SK-N-SH (cell line): ENCODE data around the gene CYBC1. TPM values are rescaled to one million over a fixed set of nuclear protein-coding genes. Genes with fewer than 3 reads are reported as not detected.

ENCODE experiments used
- CTCF ChIA-PET: fragments of 300-600, 350-600 bp; formaldehyde crosslinking; extraction: SDS; loops from one replicate; lab custom pipeline; 2021; lab: Yijun Ruan, JAX
- POLR2A ChIA-PET: fragments of 350-600 bp; sonication (Branson Sonifier 250); formaldehyde crosslinking; extraction: SDS; loops from one replicate; lab custom pipeline; 2020; ENCODE audit warnings: antibody characterized with exemption, inconsistent platforms; lab: Yijun Ruan, JAX
- DNase-seq: peaks from one replicate; pipeline ENCODE4 v3.0.0; 2012
- H2AFZ ChIP-seq: fragments of 200-600 bp; sonication (generic); 2 replicates; pipeline ENCODE4 v1.8.1; 2016; ENCODE audit warnings: antibody characterized with exemption, mild to moderate bottlenecking, low read depth
- H3F3A ChIP-seq: fragments of 200-600 bp; sonication (generic); replicated peaks from 2 replicates; pipeline ENCODE3; 2016; ENCODE audit warnings: antibody characterized with exemption, mild to moderate bottlenecking; ENCODE audit not compliant: insufficient read depth
- H3K27ac ChIP-seq, 2 experiments: fragments of 200-500 bp in 1 of 2; fragments of 200-600 bp in 1 of 2; sonication (Bioruptor generic) in 1 of 2; sonication (generic), shearing (Covaris generic) in 1 of 2; 2 replicates each; pipeline versions ENCODE4 v1.5.1 to v1.6.1; 2014 to 2016; ENCODE audit warnings: low read depth in 2 of 2, inconsistent platforms in 1 of 2, low read length in 1 of 2, mild to moderate bottlenecking in 1 of 2, mixed read lengths in 1 of 2
- H3K27me3 ChIP-seq: fragments of 200-600 bp; sonication (generic), shearing (Covaris generic); 2 replicates; pipeline ENCODE4 v1.6.1; 2016; ENCODE audit warnings: mixed run types; ENCODE audit not compliant: insufficient read depth
- H3K36me3 ChIP-seq, 2 experiments: fragments of 200-500 bp in 1 of 2; fragments of 200-600 bp in 1 of 2; sonication (Bioruptor generic) in 1 of 2; sonication (generic) in 1 of 2; replicated peaks in 1 of 2; 2 replicates each; pipeline versions ENCODE3 to v1.5.1; 2014 to 2016; ENCODE audit warnings: low read length in 1 of 2, mild to moderate bottlenecking in 1 of 2; ENCODE audit not compliant: insufficient read depth in 2 of 2, control insufficient read depth in 1 of 2
- H3K4me1 ChIP-seq, 2 experiments: fragments of 200-500 bp in 1 of 2; fragments of 200-600 bp in 1 of 2; sonication (Bioruptor generic) in 1 of 2; sonication (generic), shearing (Covaris generic) in 1 of 2; 2 replicates each; pipeline versions ENCODE4 v1.5.1 to v1.6.1; 2014 to 2016; ENCODE audit warnings: low read depth in 1 of 2, low read length in 1 of 2, mixed run types in 1 of 2; ENCODE audit not compliant: insufficient read depth in 2 of 2, control insufficient read depth in 1 of 2
- H3K4me2 ChIP-seq: fragments of 200-600 bp; sonication (generic), shearing (Covaris generic); 2 replicates; pipeline ENCODE4 v1.6.1; 2017; ENCODE audit warnings: mixed run types
- H3K4me3 ChIP-seq, 2 experiments: fragments of 200-500 bp in 1 of 2; fragments of 200-600 bp in 1 of 2; sonication (Bioruptor generic) in 1 of 2; sonication (generic), shearing (Covaris generic) in 1 of 2; 2 replicates each; pipeline versions ENCODE4 v1.5.1 to v1.8.1; 2014 to 2016; ENCODE audit warnings: low read depth in 2 of 2, inconsistent platforms in 1 of 2, low read length in 1 of 2, mild to moderate bottlenecking in 1 of 2, mixed read lengths in 1 of 2, moderate library complexity in 1 of 2
- H3K79me2 ChIP-seq: fragments of 200-600 bp; sonication (generic); 2 replicates; pipeline ENCODE4 v1.8.1; 2017; ENCODE audit warnings: mild to moderate bottlenecking; ENCODE audit not compliant: insufficient read depth
- H3K9ac ChIP-seq: fragments of 200-600 bp; sonication (generic); 2 replicates; pipeline ENCODE4 v1.6.1; 2017; ENCODE audit warnings: mixed run types
- H3K9me2 ChIP-seq: fragments of 200-600 bp; sonication (generic); 2 replicates; pipeline ENCODE4 v1.6.1; 2017; ENCODE audit warnings: mixed run types
- H3K9me3 ChIP-seq: fragments of 200-600 bp; sonication (generic); 2 replicates; pipeline ENCODE4 v1.6.1; 2017; ENCODE audit warnings: mixed run types, mild to moderate bottlenecking, moderate library complexity
- H4K20me1 ChIP-seq: fragments of 200-600 bp; sonication (generic); 2 replicates; pipeline ENCODE4 v1.6.1; 2017; ENCODE audit warnings: mild to moderate bottlenecking, mixed run types; ENCODE audit not compliant: insufficient read depth
- CHD2 ChIP-seq: fragments of 150-350 bp; IDR thresholded peaks from 2 replicates; pipeline ENCODE4 v1.6.1; 2018; ENCODE audit warnings: low read length; ENCODE audit not compliant: partially characterized antibody
- CTCF ChIP-seq: fragments of 200-600 bp; sonication (generic); IDR thresholded peaks from 2 replicates; pipeline ENCODE4 v1.6.1; 2017; ENCODE audit warnings: antibody characterized with exemption, mild to moderate bottlenecking, moderate library complexity
- ELF1 ChIP-seq: IDR thresholded peaks from 2 replicates; pipeline ENCODE4 v1.4.0; 2012
- EZH2phosphoT487 ChIP-seq: fragments of 200-600 bp; sonication (generic); IDR thresholded peaks from 2 replicates; pipeline ENCODE4 v1.6.1; 2017; ENCODE audit warnings: low read depth, mixed run types, mild to moderate bottlenecking, antibody characterized with exemption, moderate library complexity, borderline replicate concordance
- FOSL2 ChIP-seq: IDR thresholded peaks from 2 replicates; pipeline ENCODE4 v1.4.0; 2012; ENCODE audit warnings: low read depth, mild to moderate bottlenecking, moderate library complexity, borderline replicate concordance
- FOXM1 ChIP-seq: IDR thresholded peaks from 2 replicates; pipeline ENCODE4 v1.4.0; 2012; ENCODE audit warnings: low read depth, mild to moderate bottlenecking
- GABPA ChIP-seq: IDR thresholded peaks from 2 replicates; pipeline ENCODE4 v1.4.0; 2012; ENCODE audit warnings: low read depth, mild to moderate bottlenecking
- GATA2 ChIP-seq: sonication (generic); formaldehyde crosslinking; IDR thresholded peaks from 2 replicates; pipeline ENCODE4 v1.5.0; 2020; ENCODE audit warnings: mild to moderate bottlenecking, missing genetic modification reagents
- MEF2A ChIP-seq: IDR thresholded peaks from 2 replicates; pipeline ENCODE4 v1.4.0; 2012; ENCODE audit warnings: low read depth, borderline replicate concordance
- MXI1 ChIP-seq: IDR thresholded peaks from 2 replicates; pipeline ENCODE4 v1.6.1; 2012; ENCODE audit warnings: mild to moderate bottlenecking, low read depth, low read length, improper control_type of control experiment
- NFIC ChIP-seq: IDR thresholded peaks from 2 replicates; pipeline ENCODE4 v1.4.0; 2012; ENCODE audit warnings: borderline replicate concordance
- NRF1 ChIP-seq: IDR thresholded peaks from 2 replicates; pipeline ENCODE4 v1.6.1; 2012; ENCODE audit warnings: low read depth, mild to moderate bottlenecking, low read length
- PBX3 ChIP-seq: IDR thresholded peaks from 2 replicates; pipeline ENCODE4; 2012
- POLR2AphosphoS5 ChIP-seq: IDR thresholded peaks from 2 replicates; pipeline ENCODE4 v1.6.1; 2012; ENCODE audit warnings: low read depth, low read length
- RAD21 ChIP-seq: IDR thresholded peaks from 2 replicates; pipeline ENCODE4 v1.6.1; 2012; ENCODE audit warnings: mild to moderate bottlenecking, low read length
- RCOR1 ChIP-seq: fragments of 150-350 bp; IDR thresholded peaks from 2 replicates; pipeline ENCODE4 v1.6.1; 2017; ENCODE audit warnings: antibody characterized with exemption, low read length
- RXRA ChIP-seq: IDR thresholded peaks from 2 replicates; pipeline ENCODE4 v1.4.0; 2012; ENCODE audit warnings: low read depth, mild to moderate bottlenecking, borderline replicate concordance
- SIN3A ChIP-seq: IDR thresholded peaks from 2 replicates; pipeline ENCODE4 v1.6.1; 2012; ENCODE audit warnings: low read depth, mild to moderate bottlenecking, low read length, moderate library complexity, borderline replicate concordance
- SMC3 ChIP-seq: IDR thresholded peaks from 2 replicates; pipeline ENCODE4 v1.6.1; 2012; ENCODE audit warnings: low read depth, low read length, improper control_type of control experiment
- TAF1 ChIP-seq: IDR thresholded peaks from 2 replicates; pipeline ENCODE4 v1.6.1; 2012; ENCODE audit warnings: low read depth, mild to moderate bottlenecking, low read length, moderate library complexity, borderline replicate concordance
- TCF12 ChIP-seq: IDR thresholded peaks from 2 replicates; pipeline ENCODE4 v1.4.0; 2012
- YY1 ChIP-seq: IDR thresholded peaks from 2 replicates; pipeline ENCODE4 v1.4.0; 2012; ENCODE audit warnings: low read depth, mild to moderate bottlenecking
- ZBTB33 ChIP-seq: IDR thresholded peaks from 2 replicates; pipeline ENCODE4 v1.4.0; 2012; ENCODE audit warnings: low read depth, borderline replicate concordance
- WGBS: methylation state at CpG from one replicate; pipeline ENCODE4 v1.1.6; 2017; ENCODE audit warnings: low lambda C conversion rate; 5-methylcytosine and 5-hydroxymethylcytosine counted together
- polyA plus RNA-seq, 3 experiments: library from polyadenylated mRNA; depleted of rRNA; stranded (reverse); fragments of >200 nt; gene quantifications; 2 replicates each; pipeline ENCODE4 v1.2.3, GENCODE V29; 2012
- TF ChIP-seq, protein P1 (sequence below): IDR thresholded peaks from 2 replicates; pipeline ENCODE4 v1.6.1; 2012; ENCODE audit warnings: mild to moderate bottlenecking, low read depth, low read length, moderate library complexity
- TF ChIP-seq, protein P2 (sequence below): IDR thresholded peaks from 2 replicates; pipeline ENCODE4 v1.4.0; 2012; ENCODE audit warnings: low read depth

Gene CYBC1
- polyA plus RNA-seq, 1 of the 3 experiments (the other 2 are of a cell fraction), result 165 TPM

DNA sequence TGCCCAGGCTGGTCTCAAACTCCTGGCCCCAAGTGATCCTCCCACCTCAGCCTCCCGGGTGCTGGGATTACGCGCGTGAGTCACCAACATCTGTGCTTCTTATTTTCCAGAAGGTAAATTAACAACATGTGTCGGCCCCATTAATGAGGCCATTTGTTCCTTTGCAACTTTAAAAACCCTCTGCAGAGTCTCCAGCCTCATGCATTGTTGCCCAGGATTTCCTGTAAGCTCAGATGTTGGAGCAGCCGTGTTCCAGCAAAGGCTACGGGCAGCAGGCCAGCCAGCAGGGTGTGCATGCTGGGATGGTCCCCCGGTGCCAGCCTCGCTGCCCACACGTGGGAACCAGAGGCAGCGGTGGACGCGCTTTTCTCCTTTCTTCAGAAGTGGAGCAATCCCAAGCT lies 51.5 kb downstream of the CYBC1 start:
- Histone ChIP-seq H3K27ac (peak overlapping the region; percentile 11 to 84; a peak in 3 of 4 replicates), H3K4me2 (peak overlapping the region; percentile 4; the same call in 1 of the 2 replicates), H3K4me1 (peaks cover 9 to 35% of the 10 kb centered on the region in 2 experiments; a peak in 3 of 4 replicates), H3F3A (peaks cover 11% of the 10 kb centered on the region), H3K9me3 (no peaks in the 10 kb centered on the region), H3K4me3 (no peak overlapping the region), H3K9ac (no peak overlapping the region), H3K27me3 (no peaks in the 10 kb centered on the region), H4K20me1 (no peaks in the 10 kb centered on the region), H3K9me2 (no peaks in the 10 kb centered on the region), H3K36me3 (peaks cover 2 to 5% of the 10 kb centered on the region in 2 experiments), H2AFZ (no peak overlapping the region), H3K79me2 (no peaks in the 10 kb centered on the region)
- ChIA-PET CTCF (interaction anchor here (0.8 to 5.5 kb wide), 20 partner anchors 9 to 163 kb away, joined by 3 to 45 read pairs (median 5); partner anchors contain the start of gene UTS2R), POLR2A (interaction anchor here (0.7 to 1.2 kb wide), 3 partner anchors 13 to 116 kb away, joined by 3 to 4 read pairs (median 4); no protein-coding TSS in a partner anchor)
- DNase-seq, result peak; percentile 97
- 28% methylated on average over 12 of the region's 13 CpGs for WGBS
- peak; percentile 80 for TF ChIP-seq NFIC
- TF ChIP-seq, protein P1, sequence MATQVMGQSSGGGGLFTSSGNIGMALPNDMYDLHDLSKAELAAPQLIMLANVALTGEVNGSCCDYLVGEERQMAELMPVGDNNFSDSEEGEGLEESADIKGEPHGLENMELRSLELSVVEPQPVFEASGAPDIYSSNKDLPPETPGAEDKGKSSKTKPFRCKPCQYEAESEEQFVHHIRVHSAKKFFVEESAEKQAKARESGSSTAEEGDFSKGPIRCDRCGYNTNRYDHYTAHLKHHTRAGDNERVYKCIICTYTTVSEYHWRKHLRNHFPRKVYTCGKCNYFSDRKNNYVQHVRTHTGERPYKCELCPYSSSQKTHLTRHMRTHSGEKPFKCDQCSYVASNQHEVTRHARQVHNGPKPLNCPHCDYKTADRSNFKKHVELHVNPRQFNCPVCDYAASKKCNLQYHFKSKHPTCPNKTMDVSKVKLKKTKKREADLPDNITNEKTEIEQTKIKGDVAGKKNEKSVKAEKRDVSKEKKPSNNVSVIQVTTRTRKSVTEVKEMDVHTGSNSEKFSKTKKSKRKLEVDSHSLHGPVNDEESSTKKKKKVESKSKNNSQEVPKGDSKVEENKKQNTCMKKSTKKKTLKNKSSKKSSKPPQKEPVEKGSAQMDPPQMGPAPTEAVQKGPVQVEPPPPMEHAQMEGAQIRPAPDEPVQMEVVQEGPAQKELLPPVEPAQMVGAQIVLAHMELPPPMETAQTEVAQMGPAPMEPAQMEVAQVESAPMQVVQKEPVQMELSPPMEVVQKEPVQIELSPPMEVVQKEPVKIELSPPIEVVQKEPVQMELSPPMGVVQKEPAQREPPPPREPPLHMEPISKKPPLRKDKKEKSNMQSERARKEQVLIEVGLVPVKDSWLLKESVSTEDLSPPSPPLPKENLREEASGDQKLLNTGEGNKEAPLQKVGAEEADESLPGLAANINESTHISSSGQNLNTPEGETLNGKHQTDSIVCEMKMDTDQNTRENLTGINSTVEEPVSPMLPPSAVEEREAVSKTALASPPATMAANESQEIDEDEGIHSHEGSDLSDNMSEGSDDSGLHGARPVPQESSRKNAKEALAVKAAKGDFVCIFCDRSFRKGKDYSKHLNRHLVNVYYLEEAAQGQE, result peak; percentile 31; the same call in 1 of the 2 replicates
- TF ChIP-seq EZH2phosphoT487, result no peak
- no peak for TF ChIP-seq GATA2 (CRISPR knock-in tag)
- TF ChIP-seq YY1, result no peak
- TF ChIP-seq PBX3, result peak; percentile 49
- TF ChIP-seq TAF1, result no peak
- TF ChIP-seq CHD2, result peak; percentile 87
- no peak for TF ChIP-seq GABPA
- peak; percentile 68; the same call in 1 of the 2 replicates for TF ChIP-seq SIN3A
- no peak for TF ChIP-seq FOXM1
- peak; percentile 87 for TF ChIP-seq RCOR1
- no peak for TF ChIP-seq CTCF
- TF ChIP-seq ZBTB33, result no peak
- TF ChIP-seq SMC3, result no peak
- TF ChIP-seq MEF2A, result no peak
- peak; percentile 78 for TF ChIP-seq POLR2AphosphoS5
- TF ChIP-seq MXI1, result peak; percentile 98
- 0 out of 2 replicates have a peak, but pooled peaks have one; percentile 30 for TF ChIP-seq ELF1
- peak; percentile 67 for TF ChIP-seq FOSL2
- no peak for TF ChIP-seq RAD21
- no peak for TF ChIP-seq NRF1
- TF ChIP-seq RXRA, result no peak
- TF ChIP-seq, protein P2, sequence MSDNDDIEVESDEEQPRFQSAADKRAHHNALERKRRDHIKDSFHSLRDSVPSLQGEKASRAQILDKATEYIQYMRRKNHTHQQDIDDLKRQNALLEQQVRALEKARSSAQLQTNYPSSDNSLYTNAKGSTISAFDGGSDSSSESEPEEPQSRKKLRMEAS, result peak; percentile 88
- TF ChIP-seq TCF12, result peak; percentile 98
